HG02571 (cell line): ENCODE data around the gene PLXNA2.

Source experiments
- ATAC-seq: cut with Tn5 transposase; IDR thresholded peaks from one replicate; pipeline ENCODE4 v1.9.1; 2021; ENCODE audit warnings: mild to moderate bottlenecking, moderate library complexity; ENCODE audit not compliant: unreplicated experiment

PLXNA2 gene

DNA sequence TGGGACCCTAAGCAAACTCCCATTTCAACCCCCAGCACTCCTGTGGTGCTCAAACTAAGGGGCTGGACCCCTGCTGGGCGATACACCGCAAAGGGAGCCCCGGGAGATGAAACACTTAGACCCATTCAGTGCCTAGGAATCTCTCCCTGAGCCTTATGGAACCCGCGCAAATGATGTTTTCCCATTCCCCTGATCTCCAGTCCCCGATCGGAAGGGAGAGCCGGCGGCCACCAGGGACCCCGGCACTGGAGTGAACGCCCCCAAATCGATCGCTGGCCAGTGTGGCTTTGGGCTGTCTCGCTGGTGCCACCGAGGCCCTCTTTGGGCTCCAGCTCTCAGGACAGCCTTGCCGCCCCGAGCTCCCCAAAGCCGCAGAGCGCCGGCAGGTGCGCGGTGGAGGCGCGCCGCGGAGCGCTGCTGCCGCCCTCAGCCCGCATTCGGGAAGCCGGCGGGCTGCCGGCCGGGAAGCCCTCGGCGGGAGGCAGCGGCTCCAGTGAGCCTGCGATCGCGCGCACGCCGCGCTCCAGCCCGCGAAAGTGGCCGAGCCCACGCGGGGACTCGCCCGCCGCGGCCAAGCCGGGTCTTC, 1.1 kb downstream of the PLXNA2 start:
- no peak for ATAC-seq

DNA sequence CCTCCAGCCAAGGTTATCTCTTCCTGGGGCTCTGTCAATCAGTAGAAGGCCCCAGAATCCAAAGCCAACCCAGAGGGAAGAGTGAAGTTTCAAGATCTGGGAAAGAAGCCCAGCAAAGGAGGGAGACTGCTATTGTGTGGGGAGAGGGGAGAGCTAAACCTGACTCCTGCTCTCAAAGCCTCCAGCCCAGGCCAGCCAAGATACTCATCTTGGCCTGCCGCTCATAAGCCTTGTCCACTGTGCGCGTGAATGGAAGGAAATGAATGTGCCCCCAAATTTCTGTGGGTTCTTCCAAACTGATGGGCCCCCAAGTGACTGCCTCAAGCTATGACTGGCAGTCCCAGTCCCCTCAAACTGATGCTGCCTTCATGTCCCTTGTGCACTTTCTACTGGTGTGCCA, 2.0 kb downstream of the PLXNA2 start:
- no peak for ATAC-seq

DNA sequence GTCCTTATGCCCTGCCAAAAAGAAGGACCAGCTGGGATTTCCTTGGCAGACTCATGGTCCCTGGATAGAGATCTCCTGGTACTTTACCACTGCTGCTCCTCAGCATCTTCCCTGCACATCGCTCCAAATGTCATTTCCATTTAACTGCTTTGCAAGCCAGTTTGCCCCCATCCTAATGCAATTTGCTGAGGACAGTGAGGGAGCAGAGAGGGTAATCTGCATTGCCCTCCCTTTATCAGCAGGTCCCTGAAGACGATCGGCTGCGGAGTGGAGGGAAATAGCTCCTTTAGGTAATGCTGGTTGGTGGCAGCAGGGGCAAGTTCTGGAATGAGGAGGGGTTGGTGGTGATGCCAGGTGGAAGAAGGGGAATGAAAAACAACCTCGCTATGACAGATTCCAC, 2.7 kb downstream of the PLXNA2 start:
- ATAC-seq: no peak

DNA sequence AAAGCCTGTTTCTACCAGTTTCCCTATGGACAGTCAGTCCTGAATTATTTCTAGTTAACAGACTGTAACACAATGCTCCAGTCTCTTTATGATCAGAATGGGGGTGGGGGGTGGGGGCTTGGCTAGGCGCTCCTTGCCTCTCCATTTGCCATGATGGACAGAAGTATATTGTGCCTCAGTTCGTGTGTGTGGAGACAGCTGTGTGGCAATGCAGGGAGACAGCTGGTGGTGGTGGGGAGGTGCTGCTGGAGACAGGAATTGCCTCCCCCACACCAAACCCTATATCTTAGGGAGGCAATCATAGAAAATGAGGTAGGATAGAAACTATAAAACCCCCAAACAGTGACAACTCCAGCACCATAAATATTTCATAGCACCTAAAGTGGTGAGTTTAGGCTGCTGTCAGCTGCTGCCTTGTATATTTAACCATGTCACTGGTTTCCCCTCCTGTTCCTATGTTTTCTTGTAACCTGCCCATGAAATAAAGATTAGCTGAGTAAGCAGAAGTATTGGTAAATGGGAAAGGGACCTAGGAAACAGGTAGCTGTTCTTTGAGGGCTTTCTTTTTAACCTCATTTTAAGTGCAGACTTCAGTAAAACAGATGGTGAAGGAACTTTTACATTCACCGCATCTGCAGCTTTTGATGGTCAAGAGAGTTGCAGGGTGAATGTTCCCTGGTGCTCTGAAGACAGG, 3.4 kb downstream of the PLXNA2 start:
- ATAC-seq: no peak

DNA sequence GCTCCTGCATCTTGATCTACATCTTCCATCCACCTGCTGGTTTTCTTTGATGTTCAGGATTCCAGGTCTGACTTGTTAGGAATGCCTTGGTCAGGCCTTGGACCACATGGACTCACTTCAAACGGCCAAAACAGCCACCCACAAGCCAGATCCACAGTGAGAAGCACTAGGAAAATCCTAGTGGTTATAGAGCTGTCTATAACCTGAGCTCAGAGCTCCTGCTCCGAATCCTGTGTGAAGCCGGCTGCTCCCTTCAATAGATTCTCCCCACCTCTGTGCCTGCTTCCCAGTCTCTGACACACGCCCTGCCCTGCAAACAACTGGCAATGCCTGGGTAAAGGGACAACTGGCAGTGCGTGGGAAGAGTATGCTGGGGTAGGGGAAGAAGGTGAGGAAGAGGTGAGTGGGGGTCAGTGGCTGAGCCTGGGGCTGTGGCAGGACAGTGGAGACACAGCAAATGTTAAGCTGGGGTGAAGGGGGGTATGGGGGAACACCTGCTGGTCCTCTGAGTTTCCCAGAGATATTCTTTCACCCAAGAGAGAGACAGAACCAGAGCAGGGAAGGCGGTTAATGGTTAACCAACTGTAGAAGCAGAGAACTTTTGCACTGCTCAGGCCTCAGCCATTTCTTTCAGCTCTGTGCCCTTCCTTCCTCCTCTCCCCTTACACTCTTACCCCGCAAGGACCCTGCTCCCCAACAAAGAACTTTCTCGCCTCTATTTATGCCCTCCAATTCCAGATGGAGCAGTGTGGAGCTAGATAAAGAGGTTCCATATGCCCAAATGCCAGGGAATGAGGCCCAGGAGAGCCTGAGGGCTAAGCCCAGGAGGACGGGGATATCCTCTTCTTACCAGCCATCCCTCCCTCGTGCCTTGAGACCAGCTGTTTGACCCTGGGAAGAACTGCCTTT, 4.5 kb downstream of the PLXNA2 start:
- ATAC-seq: no peak

DNA sequence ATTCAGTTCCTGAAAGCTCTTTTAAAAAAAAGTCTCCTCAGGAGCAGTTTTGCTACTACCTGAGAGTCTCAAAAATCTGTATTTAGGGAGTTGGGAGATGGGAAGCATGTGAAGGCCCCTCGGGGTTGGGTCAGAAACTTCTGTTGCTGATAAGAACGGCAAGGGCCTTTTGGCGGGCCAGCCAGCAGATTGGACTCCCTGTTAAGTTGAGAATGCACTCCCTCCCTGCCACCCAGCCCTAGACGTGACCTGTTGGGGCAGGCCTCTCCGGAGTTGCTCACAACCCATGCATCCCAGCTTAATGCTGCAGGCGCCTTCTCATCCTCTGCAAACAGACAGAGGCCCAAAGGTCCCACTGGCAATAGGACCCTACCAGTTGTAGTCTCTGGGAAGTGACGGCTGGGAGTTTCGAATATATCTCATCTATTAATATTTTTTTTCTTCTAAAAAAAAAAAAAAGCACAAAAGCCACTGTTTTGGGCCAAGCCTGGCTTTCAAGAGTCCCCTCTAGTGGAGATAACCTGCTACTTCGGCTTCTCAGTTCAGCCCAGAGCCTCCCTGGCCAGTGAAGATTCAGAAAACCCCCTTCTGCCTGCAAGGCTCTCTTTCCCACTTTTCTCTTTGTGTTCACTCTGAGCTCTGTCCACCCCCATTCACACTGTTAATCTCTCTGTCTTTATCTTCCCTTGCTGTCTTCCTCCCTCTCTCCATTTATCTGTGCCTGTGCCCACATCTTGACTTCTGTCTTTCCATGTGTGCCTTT, 5.3 kb downstream of the PLXNA2 start:
- ATAC-seq: no peak

DNA sequence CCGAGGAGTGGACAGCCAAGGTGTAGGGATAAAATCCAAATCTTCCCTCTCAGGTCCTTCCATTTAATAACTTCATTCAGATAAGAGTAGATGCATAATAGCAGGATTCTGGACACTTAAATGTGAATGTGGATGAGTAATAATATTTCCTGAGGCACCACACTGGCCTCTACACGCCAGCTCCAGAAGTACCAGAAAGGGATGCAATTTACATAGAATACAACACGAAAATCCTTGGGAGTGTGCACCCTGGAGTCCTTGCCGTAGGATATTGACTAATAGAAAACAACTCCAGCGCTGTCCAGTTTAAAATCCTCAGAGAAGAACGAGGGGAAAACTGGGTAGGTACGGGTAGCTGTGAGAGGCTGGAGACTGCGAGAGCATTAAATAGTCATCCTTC, 6.9 kb downstream of the PLXNA2 start:
- no peak for ATAC-seq

DNA sequence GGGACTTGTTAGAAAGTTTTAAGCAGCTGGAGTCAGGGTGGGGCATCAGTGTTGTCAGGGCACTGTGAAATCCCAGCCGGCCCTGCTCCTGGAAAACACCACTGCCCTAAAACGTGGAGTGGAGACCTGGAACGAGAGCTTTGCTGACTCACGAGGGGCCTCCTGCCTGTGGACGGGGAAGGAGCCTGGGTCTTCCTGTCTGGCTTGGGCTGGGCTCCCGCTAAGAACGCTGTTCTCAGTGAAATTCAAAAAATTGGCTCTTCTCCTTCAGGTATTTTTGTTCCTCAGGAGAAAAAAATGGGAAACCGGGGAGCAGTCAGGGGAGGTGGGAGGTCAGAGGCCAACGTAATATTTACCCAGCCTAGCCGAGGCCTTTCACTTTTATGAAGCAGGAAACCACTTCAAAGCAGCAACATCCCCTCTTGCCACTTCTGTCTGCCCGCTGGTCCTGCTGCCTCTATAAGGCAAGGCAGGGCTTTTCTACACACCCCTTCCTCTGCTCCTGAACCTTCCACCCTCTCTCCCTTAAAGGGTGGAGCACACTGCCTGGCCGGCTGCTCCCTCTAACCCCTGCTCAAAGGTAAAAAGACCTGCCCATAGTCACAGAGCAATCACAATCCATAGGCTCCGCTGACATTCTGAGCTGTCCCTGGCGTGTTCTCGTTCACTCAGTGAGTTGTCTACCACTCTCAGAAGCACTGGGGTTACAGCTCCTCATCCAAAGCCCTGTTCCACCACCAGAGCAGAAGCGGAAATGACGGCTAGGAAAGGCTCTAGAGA, 8.0 kb downstream of the PLXNA2 start:
- ATAC-seq: no peak

DNA sequence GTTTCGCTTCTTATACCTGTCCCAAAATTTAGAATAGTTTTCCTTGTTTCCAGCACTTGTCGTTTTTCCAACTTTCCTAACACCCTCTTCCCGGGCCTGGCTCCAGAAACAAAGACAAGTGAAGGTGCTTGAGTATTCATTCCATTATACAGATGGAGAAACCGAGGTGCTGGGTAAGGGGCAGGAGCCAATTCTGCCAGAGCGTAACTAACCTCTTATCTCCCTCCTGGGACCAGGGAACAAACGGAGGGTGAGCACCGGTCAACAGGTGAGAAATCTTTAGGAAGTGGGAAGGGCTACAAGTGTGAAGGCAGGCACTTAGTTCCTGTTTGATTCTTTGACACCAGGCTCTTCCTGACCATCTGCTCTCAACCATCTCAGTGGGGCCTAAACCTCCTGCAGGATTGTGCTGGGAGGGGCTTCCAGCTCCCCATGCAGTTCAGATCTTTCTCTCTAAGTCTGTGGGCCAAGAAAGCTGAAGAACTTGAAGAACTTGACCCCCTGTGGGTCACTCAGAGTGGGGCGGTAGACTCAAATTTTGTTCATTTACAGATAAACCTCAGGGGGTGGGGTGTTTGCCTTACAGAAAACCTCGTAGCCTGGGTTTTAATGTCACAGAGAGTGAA, 8.7 kb downstream of the PLXNA2 start:
- ATAC-seq: no peak

DNA sequence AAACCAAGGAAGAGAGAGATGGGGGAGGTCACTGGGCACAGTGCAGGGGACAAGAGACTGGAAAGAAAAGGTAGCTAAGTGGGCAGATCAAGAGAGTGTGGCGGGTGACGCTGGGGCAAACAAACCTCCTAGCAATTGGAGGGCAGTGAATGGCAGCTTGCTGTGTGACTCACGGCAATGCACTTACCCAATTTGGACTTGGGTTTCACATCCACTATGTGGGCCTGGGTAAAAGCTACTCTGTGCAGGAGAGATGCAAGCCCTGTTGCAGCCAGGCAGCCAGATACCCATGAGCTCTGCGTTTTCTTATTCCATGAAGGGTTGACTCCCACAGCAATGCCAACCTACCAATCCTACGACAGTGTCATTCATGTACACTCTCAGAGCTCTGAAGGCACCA, 9.5 kb downstream of the PLXNA2 start:
- no peak for ATAC-seq

DNA sequence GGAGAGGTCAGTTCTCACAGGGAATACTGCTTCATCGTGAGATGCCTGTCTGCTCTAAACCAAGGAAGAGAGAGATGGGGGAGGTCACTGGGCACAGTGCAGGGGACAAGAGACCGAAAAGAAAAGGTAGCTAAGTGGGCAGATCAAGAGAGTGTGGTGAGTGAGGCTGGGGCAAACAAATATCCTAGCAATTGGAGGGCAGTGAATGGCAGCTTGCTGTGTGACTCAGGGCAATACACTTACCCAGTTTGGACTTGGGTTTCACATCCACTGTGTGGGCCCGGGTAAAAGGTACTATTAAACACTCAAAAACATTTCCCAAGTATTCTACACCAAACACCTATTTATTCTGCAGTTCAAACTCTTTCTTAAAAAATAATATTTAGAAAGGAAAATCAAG, 10.2 kb downstream of the PLXNA2 start:
- ATAC-seq: no peak

DNA sequence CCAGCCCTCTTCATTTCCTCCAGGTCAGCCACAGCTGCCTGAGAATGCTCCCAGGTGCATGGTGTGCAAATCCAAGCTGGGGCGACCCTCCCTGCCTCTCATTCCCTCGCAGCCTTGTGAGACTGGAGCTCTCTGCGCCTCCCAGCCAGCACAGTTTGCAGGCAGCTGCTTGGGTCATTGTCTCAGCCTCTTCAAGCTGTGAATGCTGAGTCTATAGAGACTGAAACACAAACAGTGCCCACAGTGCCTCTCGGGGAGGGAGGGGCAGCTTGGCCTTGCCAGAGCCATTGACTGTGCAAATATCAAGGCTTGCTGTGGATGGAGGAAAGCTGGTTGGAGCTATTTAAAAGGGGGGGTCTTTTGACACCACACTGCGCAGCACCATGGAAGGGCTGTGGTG, 10.6 kb downstream of the PLXNA2 start:
- no peak for ATAC-seq

DNA sequence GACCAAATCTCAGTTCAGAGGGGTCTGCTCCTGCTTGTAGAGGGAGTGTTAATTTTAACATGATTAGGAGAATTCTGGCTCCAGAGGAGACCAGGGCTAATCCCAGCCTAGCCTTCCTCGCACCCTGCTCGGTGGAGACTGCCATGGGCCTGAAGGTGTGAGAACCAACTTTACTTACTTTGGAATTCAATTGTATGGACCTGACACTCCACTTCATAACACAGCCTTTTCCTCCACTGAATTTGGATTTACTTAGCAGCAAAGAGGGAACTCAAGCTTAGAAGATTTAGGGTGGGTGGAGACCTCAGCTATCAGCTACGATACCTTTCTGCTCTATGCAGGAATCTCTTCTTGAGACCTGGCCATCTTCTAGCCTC, 11.5 kb downstream of the PLXNA2 start:
- no peak for ATAC-seq

DNA sequence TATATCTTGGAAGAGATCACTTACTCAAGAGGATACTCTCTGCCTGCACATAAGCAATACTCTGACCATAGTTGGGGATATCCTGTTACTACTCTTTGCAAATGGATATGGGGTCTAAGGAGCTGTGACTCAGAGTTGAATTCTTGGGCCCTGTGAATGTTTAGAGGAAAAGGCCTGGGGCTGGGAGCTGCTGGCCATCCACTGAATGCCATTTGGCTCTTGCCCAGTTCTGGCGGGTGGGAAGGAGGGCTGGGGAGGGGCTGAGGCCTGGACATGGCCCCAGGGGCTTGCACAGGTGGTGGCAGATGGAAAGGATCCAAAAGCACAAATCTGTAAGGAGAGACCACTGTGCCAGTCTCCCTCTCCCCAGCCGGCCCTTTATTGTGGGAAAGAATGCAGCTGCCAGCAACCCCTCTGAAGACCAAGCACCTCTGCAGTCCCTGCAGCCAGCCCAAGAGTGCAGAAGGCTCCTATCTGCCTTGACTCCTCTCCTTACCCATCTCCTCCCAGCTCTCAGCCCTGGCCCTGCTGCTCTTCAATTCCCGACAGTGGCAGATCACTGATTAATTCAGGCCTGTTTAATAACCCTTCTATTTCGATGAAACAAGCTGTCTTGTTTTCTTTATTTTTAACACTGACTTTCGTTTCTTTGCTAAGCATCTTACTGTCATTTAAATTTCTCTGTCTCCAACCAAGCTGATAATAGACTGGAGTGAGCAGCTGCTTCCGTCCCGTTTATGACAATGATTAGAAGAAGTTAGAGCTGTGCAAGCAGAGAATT, 12.1 kb downstream of the PLXNA2 start:
- ATAC-seq: no peak

DNA sequence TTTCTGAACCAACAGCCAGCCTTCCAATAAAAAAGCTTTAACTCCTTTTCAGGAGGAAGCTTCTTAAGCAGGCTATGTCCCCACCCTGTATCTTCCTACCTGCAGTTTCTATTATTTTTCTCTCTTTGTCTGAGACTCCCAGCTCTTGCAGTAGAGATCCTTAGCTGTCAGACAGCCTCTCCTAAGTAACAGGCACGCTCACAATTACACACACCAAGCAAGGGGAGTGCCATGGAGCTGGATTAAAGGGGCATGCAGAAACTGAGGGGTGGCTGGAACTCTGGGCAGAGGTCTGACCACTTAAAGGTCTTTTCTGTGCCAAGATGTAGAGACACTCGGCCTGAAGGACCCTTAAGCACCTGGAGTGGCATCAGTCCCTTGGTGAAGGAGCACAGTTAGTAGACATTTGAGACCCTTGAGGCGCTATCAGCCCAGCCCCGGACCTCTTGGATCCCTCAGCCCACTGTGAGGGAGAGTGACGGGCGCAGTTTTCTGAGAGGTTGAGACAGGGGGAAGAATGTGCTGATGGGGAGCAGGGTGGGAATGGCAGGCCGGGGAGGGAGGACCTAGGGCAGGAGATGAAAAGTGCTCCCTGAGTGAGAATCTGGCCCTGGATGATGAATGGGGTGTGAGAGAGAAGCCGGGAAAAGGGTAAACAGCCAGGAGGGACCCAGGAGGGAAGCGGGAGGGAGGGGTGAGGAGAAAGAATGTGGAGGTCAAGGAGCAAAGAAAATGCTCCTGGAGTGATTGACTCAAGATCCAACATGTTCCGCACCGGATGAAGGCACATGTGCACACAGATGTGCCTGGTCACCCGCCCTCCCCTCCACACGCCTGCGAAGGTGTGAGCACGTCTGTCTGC, 13.3 kb downstream of the PLXNA2 start:
- no peak for ATAC-seq

DNA sequence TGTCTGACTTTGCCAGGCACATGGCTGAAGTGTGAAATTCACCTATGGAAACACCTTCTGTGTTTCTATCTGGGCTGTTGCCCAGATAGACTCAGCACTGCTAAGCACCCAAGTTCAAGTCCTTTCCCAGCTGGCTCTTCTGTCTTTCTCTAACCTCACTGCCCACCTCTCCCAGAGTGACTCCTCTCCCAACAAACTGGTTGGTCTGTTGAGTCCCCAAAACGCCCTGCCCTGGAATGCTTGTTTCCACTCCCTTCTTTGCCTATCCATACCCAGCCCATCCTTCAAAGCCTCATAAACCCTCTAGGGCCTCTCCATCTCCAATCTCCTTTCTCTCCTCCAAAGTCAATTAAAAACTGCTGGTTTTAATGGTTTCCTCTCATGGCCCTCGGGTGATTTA, 15.6 kb downstream of the PLXNA2 start:
- no peak for ATAC-seq

DNA sequence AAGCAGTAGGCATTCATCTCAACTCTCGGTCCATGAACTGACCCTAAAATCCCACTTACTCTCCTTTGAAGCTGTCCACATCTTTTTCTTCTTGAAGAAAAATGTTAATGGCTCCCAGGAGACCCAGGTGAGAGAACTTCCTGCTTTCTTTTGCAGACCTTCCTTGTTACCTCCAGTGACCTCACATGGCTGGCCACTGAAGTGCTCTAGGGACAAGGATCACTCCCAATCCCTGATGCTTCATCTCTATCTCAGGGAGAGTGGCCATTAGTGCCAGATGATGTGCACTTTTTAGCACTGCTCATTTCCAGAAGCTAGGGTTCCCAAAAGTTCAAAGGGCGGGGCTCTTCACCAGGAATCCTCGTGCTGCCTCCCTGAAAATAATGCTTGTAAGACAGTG, 16.2 kb downstream of the PLXNA2 start:
- ATAC-seq: no peak

DNA sequence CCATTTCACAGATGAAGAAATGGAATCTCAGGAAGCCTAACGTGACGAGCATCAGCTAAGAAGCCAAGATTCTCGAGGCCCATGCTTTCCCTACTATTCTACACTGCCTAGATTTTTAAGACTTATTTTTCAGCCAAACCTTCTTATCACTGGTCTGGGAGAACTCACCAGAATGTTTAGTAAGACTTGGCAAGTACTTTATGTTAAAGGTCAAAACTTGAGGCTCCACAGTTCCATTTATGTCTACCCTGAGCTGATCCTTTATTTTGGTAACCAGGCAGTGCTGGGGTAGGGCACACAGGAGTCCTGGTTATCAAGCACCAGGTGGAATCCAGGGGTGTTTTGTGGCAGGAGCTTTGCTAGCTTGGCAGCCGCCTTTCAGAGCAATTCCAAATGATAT, 16.8 kb downstream of the PLXNA2 start:
- ATAC-seq: no peak
